Choroid plexus epithelial cell (primary cell): ENCODE data around the gene EXOSC2.
A peak's percentile ranks its signal among the peaks of the same experiment; 100 is the strongest.

ENCODE experiments used
- DNase-seq: peaks from one replicate; pipeline ENCODE4 v3.0.0-alpha.2; 2010; ENCODE audit warnings: low read depth
- H3K4me3 ChIP-seq: 2 replicates; pipeline ENCODE4 v1.5.1; 2011; ENCODE audit warnings: low read depth, mild to moderate bottlenecking, control low read depth, low read length, moderate library complexity
- TF ChIP-seq, protein P1 (sequence below): conservative IDR thresholded peaks from 2 replicates; pipeline ENCODE4 v1.5.1; 2011; ENCODE audit warnings: low read depth, mild to moderate bottlenecking, control low read depth, inconsistent platforms, low read length, moderate library complexity

Gene EXOSC2

DNA sequence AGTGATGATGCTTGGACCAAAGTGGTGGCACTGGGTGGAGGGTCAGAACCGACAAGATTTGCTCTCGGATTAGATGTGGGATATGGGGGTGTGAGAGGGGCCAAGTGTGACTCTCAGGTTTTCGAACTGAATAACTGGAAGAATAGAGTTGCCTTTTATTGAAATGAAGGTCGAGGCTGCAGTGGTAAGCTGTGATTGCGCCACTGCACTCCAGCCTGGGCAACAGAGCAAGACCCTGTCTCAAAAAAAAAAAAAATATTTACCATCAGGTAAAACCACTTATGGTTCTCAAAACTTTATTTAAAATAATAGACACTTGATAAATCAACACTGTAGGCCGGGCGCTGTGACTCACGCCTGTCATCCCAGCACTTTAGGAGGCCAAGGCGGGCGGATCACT is 27.2 kb downstream of the EXOSC2 start:
- DNase-seq, result no peak
- no peak overlapping the region for H3K4me3 ChIP-seq
- TF ChIP-seq, protein P1, sequence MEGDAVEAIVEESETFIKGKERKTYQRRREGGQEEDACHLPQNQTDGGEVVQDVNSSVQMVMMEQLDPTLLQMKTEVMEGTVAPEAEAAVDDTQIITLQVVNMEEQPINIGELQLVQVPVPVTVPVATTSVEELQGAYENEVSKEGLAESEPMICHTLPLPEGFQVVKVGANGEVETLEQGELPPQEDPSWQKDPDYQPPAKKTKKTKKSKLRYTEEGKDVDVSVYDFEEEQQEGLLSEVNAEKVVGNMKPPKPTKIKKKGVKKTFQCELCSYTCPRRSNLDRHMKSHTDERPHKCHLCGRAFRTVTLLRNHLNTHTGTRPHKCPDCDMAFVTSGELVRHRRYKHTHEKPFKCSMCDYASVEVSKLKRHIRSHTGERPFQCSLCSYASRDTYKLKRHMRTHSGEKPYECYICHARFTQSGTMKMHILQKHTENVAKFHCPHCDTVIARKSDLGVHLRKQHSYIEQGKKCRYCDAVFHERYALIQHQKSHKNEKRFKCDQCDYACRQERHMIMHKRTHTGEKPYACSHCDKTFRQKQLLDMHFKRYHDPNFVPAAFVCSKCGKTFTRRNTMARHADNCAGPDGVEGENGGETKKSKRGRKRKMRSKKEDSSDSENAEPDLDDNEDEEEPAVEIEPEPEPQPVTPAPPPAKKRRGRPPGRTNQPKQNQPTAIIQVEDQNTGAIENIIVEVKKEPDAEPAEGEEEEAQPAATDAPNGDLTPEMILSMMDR, result no peak

DNA sequence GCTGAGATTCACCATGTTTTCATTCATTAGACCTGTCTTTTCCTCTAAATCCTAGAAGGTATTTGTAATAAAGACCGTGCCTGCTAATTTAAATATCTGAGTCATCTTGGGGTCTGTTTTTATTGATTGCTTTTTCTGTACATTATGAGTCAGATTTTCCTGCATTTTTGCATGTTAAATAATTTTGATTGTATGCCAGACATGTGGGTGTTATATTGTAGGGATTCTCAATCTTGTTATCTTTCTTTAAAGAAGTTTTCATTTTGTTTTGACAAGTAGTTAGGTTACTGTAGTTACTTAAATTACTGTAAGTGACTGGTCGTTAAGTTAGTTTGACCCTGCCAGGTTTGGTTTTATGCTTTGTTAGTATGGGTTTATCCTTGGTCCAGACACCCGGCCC is 35.1 kb downstream of the EXOSC2 start:
- H3K4me3 ChIP-seq, result no peak overlapping the region
- peak; percentile 63 for DNase-seq
- TF ChIP-seq, protein P1, result no peak

DNA sequence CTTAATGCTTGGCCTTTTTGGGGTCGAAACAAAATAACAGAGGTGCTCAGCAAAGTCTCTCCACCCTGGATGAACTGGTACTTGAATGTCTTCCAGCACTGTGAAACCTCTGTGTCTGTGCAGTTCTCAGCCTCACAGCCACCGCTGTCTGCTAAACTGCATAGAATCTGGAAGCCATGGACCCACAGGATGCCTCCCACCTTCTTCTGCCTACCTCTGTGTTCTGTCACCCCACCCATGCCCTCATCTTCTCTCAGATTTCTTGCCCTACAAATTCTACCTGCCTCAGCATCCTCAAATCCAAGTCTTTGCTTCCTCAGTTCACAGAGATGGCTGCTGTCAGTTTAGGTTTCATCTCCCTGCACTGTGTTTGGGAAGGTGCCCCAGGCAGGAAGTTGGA is 35.6 kb downstream of the EXOSC2 start:
- no peak overlapping the region for H3K4me3 ChIP-seq
- peak; percentile 7 for DNase-seq
- TF ChIP-seq, protein P1, result no peak

DNA sequence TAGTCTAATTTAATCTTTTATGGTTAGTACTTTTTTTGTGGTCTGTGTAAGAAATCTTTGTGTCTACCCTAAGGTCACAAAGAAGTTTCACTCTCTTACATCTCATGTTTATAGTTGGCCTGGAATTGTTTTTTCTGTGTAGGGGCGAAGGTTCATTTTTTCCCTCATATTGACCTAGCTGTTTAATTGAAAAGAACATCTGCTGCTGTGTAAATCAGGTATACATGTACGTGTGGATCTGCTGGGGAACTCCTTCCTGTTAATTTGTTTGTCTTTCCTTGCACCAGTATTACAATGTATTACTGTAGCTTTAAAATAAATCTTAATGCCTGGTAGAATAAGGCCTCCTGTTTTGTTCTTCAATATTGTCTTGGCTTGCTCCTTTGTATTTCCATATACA is 37.8 kb downstream of the EXOSC2 start:
- no peak overlapping the region for H3K4me3 ChIP-seq
- DNase-seq, result no peak
- TF ChIP-seq, protein P1, result no peak

DNA sequence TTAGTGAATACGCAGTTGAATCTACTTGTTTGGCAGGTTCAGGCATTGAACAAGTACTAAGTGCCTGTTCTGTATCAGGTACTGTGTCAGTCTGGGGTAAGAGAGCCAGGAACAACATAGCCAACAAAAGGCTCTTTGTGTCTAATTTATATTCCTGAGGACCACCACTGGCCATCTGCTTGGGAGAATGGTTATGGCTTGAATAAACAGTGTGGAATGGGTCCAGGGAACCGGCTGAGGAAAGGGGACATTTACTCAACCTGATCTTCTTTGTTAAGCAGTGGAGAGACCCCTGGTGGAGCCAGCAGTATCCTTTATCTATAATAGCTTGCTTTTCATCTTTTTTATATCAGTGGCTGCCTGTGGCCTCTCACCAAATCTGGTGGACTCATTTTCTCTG is 38.6 kb downstream of the EXOSC2 start:
- H3K4me3 ChIP-seq, result no peak overlapping the region
- peak; percentile 24 for DNase-seq
- TF ChIP-seq, protein P1, result peak; percentile 48

DNA sequence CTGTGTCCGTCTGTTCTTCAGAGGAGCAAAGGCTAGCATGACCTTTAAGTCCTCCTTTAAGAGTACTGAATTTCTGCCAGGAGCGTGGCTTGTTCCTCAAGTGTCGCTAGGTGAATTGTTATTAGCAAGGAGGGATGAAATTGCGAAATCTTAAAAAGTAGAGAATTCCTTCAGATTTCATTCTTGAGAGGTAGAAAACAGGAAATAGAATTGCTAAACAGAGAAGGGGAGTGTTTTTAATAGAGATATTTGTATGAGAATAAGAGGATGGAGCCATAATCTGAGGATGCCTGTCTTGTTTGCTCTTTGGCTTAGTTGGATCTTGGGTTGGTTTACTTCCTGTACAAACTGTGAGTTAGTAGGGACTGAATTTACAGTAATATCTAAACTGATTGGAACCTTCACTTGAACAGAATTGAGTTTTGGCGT is 39.2 kb downstream of the EXOSC2 start:
- no peak overlapping the region for H3K4me3 ChIP-seq
- TF ChIP-seq, protein P1, result no peak
- DNase-seq, result peak; percentile 39

DNA sequence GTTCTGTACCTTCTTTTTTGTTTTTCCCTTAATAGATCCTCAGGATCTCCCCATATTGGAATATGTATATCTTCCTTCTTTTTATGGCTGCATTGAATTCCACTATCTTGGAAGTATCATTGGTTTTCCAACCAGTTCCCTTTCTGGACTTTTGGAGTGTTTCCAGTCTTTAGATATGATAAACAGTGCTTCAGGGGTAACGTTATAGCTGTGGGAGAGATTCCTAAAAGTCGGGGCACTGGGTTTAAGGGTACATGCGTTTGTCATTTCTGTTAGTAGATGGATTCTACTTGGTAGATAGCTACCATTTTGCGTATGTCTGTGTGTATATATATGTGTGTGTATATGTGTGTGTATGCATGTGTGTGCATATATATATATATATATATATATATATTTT is 42.0 kb downstream of the EXOSC2 start:
- TF ChIP-seq, protein P1, result no peak
- no peak for DNase-seq
- H3K4me3 ChIP-seq, result no peak overlapping the region
